ENCODE data around the gene PBLD. TPM values are rescaled to one million over a fixed set of nuclear protein-coding genes. Genes with fewer than 3 reads are reported as not detected.
A peak's percentile ranks its signal among the peaks of the same experiment; 100 is the strongest.
"Not testable (repeated sequence)": the region's sequence is repeated elsewhere in the genome, so short reads cannot be mapped to it uniquely, and the experiment has no call there.

Gene PBLD
- total and polyA plus RNA-seq, 3 experiments from 2014 or later: 0.95 to 1.7 (median 1.2) TPM

DNA sequence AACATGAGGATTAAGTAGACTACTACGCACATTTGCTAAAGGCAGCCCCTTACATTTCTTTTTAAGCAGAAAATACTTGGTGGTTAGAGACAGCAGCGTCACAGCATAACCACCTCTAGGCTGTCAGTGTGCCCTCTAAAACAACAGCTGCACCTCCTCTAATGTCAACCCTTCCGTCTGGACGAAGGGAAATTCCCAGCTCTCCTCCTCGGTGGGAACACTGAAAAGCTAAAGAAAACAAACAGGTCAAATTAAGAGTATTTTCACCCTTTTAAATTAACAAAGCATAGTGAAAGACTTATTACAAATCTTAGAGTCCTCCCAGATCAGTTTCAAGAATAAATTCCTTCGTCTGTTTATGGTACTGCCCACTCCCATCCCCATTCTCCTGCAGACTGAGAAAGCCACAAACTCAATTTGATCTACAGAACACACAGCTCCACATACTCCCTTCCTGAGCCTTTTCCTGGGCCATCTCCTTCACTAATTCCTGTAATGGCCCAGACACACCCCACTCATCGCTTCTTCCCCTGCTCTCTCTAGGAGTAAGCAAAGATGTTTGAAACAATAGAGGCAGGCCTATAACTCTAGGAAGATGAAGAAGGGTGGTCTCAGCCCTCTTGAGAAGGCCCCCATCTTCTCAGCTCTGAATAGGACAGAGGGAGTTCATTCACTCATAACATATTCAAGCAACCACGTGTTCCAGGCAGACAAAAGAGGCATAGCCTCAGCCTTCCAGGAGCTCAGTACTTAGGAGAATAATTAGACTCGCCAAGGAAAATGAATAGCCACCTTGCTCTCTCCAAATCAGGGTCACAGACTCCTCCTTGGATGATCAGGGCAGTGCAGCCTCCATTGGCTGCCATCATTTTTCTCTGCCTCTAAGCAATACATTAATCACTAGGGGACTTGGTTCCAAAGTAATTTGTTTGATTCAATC is 48.4 kb downstream of the PBLD start:
- CTCF ChIA-PET: no interaction called here

DNA sequence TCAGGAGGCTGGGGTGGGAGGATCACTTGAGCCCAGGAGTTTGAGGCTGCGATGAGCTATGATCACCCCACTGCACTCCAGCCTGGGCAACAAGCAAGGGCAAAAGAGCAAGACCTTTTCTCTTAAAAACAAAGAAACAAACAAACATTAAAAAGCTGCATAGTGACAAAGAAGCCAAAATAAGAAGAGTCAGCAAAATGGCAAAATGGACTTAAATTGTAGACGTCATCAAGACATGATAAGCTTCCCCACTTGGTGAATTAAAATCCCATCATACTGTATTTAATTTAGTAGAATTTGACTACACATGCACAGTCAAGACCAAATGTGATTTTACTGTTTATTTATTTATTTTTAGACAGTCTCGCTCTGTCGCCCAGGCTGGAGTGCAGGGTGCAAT is 52.0 kb downstream of the PBLD start:
- POLR2A ChIA-PET: no interaction called here
- Histone ChIP-seq H3K4me3 (ENCODE audit: low read length) (no peak overlapping the region), H3K9me3 (ENCODE audit: low read length) (no peaks in the 10 kb centered on the region), H3K27me3 (ENCODE audit: insufficient read depth, low read length, poor library complexity, severe bottlenecking) (no peaks in the 10 kb centered on the region), H3K4me1 (ENCODE audit: insufficient read depth, low read length) (no peaks in the 10 kb centered on the region), H3K36me3 (ENCODE audit: insufficient read depth, low read length) (no peaks in the 10 kb centered on the region), H3K27ac (ENCODE audit: low read depth, low read length) (no peak overlapping the region)
- CTCF ChIA-PET: no interaction called here
- peaks cover 4 to 21% (median 18%) of the 10 kb centered on the region in 5 donors for H3K9me3 Mint-ChIP-seq
- no peak overlapping the region for H3K4me3 Mint-ChIP-seq
- H3K27ac Mint-ChIP-seq: no peak overlapping the region
- peaks cover 0 to 21% (median 0%) of the 10 kb centered on the region in 3 donors for H3K36me3 Mint-ChIP-seq
- DNase-seq: no peak
- H3K4me1 Mint-ChIP-seq: no peaks in the 10 kb centered on the region
- no peaks in the 10 kb centered on the region for H3K27me3 Mint-ChIP-seq

More for the DNA sequence above, 48.4 kb downstream of the PBLD start:
- H3K4me3 Mint-ChIP-seq: no peak overlapping the region
- POLR2A ChIA-PET: no interaction called here
- H3K27ac Mint-ChIP-seq: peak overlapping the region in 1 of 8 donors; percentile 49
- H3K4me3 ChIP-seq (ENCODE audit: low read length): no peak overlapping the region
- DNase-seq: no peak
- H3K27me3 ChIP-seq (ENCODE audit: insufficient read depth, low read length, poor library complexity, severe bottlenecking): no peaks in the 10 kb centered on the region
- H3K4me1 Mint-ChIP-seq: no peaks in the 10 kb centered on the region
- peaks cover 0 to 3% (median 0%) of the 10 kb centered on the region in 3 donors for H3K36me3 Mint-ChIP-seq
- no peaks in the 10 kb centered on the region for H3K4me1 ChIP-seq (ENCODE audit: insufficient read depth, low read length)
- H3K9me3 ChIP-seq (ENCODE audit: low read length): no peaks in the 10 kb centered on the region
- H3K27ac ChIP-seq (ENCODE audit: low read depth, low read length): no peak overlapping the region
- peaks cover 0 to 3% (median 2%) of the 10 kb centered on the region in 5 donors for H3K9me3 Mint-ChIP-seq
- H3K27me3 Mint-ChIP-seq: no peaks in the 10 kb centered on the region
- H3K36me3 ChIP-seq (ENCODE audit: insufficient read depth, low read length): no peaks in the 10 kb centered on the region

GRCh38 chr10:68278906-68279753 is 53.6 kb downstream of the PBLD start:
- H3K4me3 Mint-ChIP-seq; H3K9me3 ChIP-seq (ENCODE audit: low read length); H3K27me3 Mint-ChIP-seq; H3K27ac Mint-ChIP-seq; CTCF ChIA-PET; H3K36me3 ChIP-seq (ENCODE audit: insufficient read depth, low read length); H3K4me3 ChIP-seq (ENCODE audit: low read length); H3K27ac ChIP-seq (ENCODE audit: low read depth, low read length); H3K27me3 ChIP-seq (ENCODE audit: insufficient read depth, low read length, poor library complexity, severe bottlenecking); H3K4me1 ChIP-seq (ENCODE audit: insufficient read depth, low read length); H3K4me1 Mint-ChIP-seq; POLR2A ChIA-PET; DNase-seq: not testable (repeated sequence)
- H3K36me3 Mint-ChIP-seq: peaks cover 0 to 21% (median 0%) of the 10 kb centered on the region in 3 donors
- peaks cover 4 to 21% (median 18%) of the 10 kb centered on the region in 5 donors for H3K9me3 Mint-ChIP-seq

DNA sequence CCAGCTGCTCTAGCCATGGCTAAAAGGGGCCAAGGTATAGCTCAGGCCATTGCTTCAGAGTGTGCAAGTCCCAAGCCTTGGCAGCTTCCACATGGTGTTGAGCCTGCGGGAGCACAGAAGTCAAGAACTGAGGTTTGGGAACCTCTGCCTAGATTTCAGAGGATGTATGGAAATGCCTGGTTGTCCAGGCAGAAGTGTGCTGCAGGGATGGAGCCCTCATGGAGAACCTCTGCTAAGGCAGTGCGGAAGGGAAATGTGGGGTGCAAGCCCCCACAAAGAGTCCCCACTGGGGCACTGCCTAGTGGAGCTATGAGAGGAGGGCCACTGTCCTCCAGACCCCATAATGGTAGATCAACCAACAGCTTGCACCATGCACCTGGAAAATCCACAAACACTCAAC is 54.9 kb downstream of the PBLD start:
- H3K4me1 Mint-ChIP-seq; POLR2A ChIA-PET; CTCF ChIA-PET; H3K36me3 ChIP-seq (ENCODE audit: insufficient read depth, low read length); DNase-seq; H3K9me3 ChIP-seq (ENCODE audit: low read length); H3K4me3 Mint-ChIP-seq; H3K27me3 ChIP-seq (ENCODE audit: insufficient read depth, low read length, poor library complexity, severe bottlenecking); H3K27ac ChIP-seq (ENCODE audit: low read depth, low read length); H3K27ac Mint-ChIP-seq; H3K4me1 ChIP-seq (ENCODE audit: insufficient read depth, low read length); H3K27me3 Mint-ChIP-seq; H3K4me3 ChIP-seq (ENCODE audit: low read length): not testable (repeated sequence)
- Mint-ChIP-seq H3K9me3 (peaks cover 4 to 21% (median 18%) of the 10 kb centered on the region in 5 donors), H3K36me3 (peaks cover 0 to 21% (median 0%) of the 10 kb centered on the region in 3 donors)

DNA sequence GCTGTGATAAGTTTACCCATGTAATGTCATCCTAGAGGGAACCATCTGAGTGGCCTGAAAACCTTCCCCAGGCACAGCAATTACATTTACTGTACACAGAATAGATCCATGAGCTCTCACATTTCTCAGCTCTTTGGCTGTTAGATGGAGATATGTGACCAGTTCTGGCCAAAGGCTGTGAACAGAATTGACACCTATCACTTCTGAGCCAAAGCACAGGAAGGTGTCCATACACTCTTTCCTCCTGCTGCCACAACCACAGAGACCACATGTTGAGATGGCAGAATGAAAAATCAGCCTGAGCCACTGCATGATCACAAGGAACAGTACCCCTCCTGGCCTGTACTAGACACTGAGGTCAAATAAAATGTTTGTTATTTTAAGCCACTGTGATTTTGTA is 56.5 kb downstream of the PBLD start:
- no peaks in the 10 kb centered on the region for H3K4me1 Mint-ChIP-seq
- ChIA-PET POLR2A (no interaction called here), CTCF (no interaction called here)
- H3K27ac Mint-ChIP-seq: peak overlapping the region in 1 of 8 donors; percentile 31
- no peak overlapping the region for H3K27ac ChIP-seq (ENCODE audit: low read depth, low read length)
- H3K9me3 ChIP-seq (ENCODE audit: low read length): no peaks in the 10 kb centered on the region
- peaks cover 0 to 21% (median 0%) of the 10 kb centered on the region in 3 donors for H3K36me3 Mint-ChIP-seq
- H3K4me3 Mint-ChIP-seq: no peak overlapping the region
- H3K36me3 ChIP-seq (ENCODE audit: insufficient read depth, low read length): no peaks in the 10 kb centered on the region
- no peaks in the 10 kb centered on the region for H3K27me3 ChIP-seq (ENCODE audit: insufficient read depth, low read length, poor library complexity, severe bottlenecking)
- H3K4me1 ChIP-seq (ENCODE audit: insufficient read depth, low read length): no peaks in the 10 kb centered on the region
- H3K4me3 ChIP-seq (ENCODE audit: low read length): no peak overlapping the region
- peaks cover 4 to 21% (median 18%) of the 10 kb centered on the region in 5 donors for H3K9me3 Mint-ChIP-seq
- H3K27me3 Mint-ChIP-seq: peaks cover 0 to 8% of the 10 kb centered on the region in 2 donors
- no peak for DNase-seq

DNA sequence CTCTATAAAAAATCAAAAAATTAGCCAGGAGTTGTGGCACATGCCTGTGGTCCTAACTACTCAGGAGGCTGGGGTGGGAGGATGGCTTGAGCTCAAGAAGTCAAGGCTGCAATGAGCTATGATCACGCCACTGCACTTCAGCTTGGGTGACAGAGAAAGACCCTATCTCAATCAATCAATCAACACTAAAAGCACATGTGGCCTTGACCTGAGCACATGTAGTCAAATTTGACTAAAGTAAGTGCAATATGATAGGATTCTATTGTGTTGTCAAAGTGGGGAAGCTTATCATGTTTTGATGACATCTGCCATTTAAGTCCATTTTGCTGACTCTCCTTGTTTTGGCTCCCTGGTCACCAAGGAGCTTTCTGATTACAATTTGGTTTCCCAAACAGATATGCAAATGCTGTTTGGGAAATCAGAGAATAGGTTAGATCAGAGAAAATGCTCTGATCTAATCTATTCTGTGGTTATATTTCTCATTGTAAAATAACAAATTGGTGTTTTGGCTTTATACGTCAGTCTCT is 57.1 kb downstream of the PBLD start:
- no peaks in the 10 kb centered on the region for H3K27me3 ChIP-seq (ENCODE audit: insufficient read depth, low read length, poor library complexity, severe bottlenecking)
- H3K4me1 ChIP-seq (ENCODE audit: insufficient read depth, low read length): no peaks in the 10 kb centered on the region
- Mint-ChIP-seq H3K4me1 (no peaks in the 10 kb centered on the region), H3K27me3 (peaks cover 0 to 13% of the 10 kb centered on the region in 2 donors), H3K27ac (no peak overlapping the region), H3K4me3 (no peak overlapping the region), H3K36me3 (peaks cover 0 to 21% (median 0%) of the 10 kb centered on the region in 3 donors), H3K9me3 (peaks cover 4 to 21% (median 20%) of the 10 kb centered on the region in 5 donors)
- DNase-seq: no peak
- no peaks in the 10 kb centered on the region for H3K9me3 ChIP-seq (ENCODE audit: low read length)
- no peak overlapping the region for H3K4me3 ChIP-seq (ENCODE audit: low read length)
- ChIA-PET POLR2A (no interaction called here), CTCF (no interaction called here)
- H3K36me3 ChIP-seq (ENCODE audit: insufficient read depth, low read length): no peaks in the 10 kb centered on the region
- H3K27ac ChIP-seq (ENCODE audit: low read depth, low read length): no peak overlapping the region

DNA sequence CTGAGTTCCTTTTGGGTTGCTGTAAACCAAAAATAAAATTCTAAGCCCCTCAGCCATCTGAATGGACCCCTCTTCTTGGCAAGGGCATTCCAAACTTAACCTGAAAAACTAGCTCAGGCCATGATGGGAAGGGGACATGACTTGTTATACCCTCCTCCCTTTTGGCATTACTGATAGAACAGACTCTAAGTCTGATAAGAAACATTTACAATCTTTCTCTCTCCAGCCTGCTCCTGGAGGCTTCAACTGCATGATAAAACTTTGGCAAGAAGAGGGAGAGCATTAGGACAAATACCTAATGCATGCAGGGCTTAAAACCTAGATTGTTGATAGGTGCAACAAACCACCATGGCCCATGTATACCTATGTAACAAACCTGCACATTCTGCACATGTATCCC is 59.9 kb downstream of the PBLD start:
- CTCF ChIA-PET: no interaction called here
- no peaks in the 10 kb centered on the region for H3K36me3 ChIP-seq (ENCODE audit: insufficient read depth, low read length)

More for the DNA sequence above, 59.9 kb downstream of the PBLD start:
- H3K36me3 Mint-ChIP-seq: peaks cover 0 to 16% (median 0%) of the 10 kb centered on the region in 3 donors
- H3K4me3 ChIP-seq (ENCODE audit: low read length): no peak overlapping the region
- POLR2A ChIA-PET: no interaction called here
- no peaks in the 10 kb centered on the region for H3K27me3 ChIP-seq (ENCODE audit: insufficient read depth, low read length, poor library complexity, severe bottlenecking)
- no peak overlapping the region for H3K27ac Mint-ChIP-seq
- H3K27ac ChIP-seq (ENCODE audit: low read depth, low read length): no peak overlapping the region
- DNase-seq: no peak
- peaks cover 7 to 18% of the 10 kb centered on the region in 2 donors for H3K27me3 Mint-ChIP-seq
- H3K4me3 Mint-ChIP-seq: no peak overlapping the region
- no peaks in the 10 kb centered on the region for H3K4me1 Mint-ChIP-seq
- no peaks in the 10 kb centered on the region for H3K9me3 ChIP-seq (ENCODE audit: low read length)
- H3K4me1 ChIP-seq (ENCODE audit: insufficient read depth, low read length): no peaks in the 10 kb centered on the region
- H3K9me3 Mint-ChIP-seq: peaks cover 0 to 13% (median 10%) of the 10 kb centered on the region in 5 donors

All from CD8-positive, alpha-beta memory T cell (primary cell).